ENCODE data around the gene ANTXR2. TPM values are rescaled to one million over a fixed set of nuclear protein-coding genes. Genes with fewer than 3 reads are reported as not detected.

The ANTXR2 gene
- total and polyA plus RNA-seq, 2 of the 8 experiments (the other 6 are each of a cell fraction or from before 2014, with no cell fraction given): 1.1 to 7.5 TPM

DNA sequence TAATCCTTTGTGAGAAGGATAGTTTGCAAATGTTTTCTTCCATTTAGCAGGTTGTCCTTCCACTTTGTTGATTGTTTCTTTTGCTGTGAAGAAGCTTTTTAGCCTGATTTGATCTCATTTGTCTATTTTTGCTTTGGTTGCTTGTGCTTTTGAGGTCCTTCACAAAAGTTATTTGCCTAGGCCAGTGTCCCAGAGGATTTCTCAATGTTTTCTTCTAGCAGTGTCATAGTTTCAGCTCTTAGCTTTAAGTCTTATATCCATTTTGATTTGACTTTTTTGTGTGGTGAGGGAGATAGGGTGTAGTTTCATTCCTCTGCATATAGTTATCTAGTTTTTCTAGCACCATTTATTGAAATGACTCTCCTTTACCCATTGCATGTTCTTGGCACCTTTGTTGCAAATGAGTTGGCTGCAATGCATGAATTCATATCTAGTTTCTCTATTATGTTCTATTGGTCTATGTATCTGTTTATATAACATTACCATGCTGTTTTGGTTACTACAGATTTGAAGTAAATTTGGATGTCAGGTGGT lies 41.8 kb upstream of the ANTXR2 start (continued):
- TF ChIP-seq, protein P1, sequence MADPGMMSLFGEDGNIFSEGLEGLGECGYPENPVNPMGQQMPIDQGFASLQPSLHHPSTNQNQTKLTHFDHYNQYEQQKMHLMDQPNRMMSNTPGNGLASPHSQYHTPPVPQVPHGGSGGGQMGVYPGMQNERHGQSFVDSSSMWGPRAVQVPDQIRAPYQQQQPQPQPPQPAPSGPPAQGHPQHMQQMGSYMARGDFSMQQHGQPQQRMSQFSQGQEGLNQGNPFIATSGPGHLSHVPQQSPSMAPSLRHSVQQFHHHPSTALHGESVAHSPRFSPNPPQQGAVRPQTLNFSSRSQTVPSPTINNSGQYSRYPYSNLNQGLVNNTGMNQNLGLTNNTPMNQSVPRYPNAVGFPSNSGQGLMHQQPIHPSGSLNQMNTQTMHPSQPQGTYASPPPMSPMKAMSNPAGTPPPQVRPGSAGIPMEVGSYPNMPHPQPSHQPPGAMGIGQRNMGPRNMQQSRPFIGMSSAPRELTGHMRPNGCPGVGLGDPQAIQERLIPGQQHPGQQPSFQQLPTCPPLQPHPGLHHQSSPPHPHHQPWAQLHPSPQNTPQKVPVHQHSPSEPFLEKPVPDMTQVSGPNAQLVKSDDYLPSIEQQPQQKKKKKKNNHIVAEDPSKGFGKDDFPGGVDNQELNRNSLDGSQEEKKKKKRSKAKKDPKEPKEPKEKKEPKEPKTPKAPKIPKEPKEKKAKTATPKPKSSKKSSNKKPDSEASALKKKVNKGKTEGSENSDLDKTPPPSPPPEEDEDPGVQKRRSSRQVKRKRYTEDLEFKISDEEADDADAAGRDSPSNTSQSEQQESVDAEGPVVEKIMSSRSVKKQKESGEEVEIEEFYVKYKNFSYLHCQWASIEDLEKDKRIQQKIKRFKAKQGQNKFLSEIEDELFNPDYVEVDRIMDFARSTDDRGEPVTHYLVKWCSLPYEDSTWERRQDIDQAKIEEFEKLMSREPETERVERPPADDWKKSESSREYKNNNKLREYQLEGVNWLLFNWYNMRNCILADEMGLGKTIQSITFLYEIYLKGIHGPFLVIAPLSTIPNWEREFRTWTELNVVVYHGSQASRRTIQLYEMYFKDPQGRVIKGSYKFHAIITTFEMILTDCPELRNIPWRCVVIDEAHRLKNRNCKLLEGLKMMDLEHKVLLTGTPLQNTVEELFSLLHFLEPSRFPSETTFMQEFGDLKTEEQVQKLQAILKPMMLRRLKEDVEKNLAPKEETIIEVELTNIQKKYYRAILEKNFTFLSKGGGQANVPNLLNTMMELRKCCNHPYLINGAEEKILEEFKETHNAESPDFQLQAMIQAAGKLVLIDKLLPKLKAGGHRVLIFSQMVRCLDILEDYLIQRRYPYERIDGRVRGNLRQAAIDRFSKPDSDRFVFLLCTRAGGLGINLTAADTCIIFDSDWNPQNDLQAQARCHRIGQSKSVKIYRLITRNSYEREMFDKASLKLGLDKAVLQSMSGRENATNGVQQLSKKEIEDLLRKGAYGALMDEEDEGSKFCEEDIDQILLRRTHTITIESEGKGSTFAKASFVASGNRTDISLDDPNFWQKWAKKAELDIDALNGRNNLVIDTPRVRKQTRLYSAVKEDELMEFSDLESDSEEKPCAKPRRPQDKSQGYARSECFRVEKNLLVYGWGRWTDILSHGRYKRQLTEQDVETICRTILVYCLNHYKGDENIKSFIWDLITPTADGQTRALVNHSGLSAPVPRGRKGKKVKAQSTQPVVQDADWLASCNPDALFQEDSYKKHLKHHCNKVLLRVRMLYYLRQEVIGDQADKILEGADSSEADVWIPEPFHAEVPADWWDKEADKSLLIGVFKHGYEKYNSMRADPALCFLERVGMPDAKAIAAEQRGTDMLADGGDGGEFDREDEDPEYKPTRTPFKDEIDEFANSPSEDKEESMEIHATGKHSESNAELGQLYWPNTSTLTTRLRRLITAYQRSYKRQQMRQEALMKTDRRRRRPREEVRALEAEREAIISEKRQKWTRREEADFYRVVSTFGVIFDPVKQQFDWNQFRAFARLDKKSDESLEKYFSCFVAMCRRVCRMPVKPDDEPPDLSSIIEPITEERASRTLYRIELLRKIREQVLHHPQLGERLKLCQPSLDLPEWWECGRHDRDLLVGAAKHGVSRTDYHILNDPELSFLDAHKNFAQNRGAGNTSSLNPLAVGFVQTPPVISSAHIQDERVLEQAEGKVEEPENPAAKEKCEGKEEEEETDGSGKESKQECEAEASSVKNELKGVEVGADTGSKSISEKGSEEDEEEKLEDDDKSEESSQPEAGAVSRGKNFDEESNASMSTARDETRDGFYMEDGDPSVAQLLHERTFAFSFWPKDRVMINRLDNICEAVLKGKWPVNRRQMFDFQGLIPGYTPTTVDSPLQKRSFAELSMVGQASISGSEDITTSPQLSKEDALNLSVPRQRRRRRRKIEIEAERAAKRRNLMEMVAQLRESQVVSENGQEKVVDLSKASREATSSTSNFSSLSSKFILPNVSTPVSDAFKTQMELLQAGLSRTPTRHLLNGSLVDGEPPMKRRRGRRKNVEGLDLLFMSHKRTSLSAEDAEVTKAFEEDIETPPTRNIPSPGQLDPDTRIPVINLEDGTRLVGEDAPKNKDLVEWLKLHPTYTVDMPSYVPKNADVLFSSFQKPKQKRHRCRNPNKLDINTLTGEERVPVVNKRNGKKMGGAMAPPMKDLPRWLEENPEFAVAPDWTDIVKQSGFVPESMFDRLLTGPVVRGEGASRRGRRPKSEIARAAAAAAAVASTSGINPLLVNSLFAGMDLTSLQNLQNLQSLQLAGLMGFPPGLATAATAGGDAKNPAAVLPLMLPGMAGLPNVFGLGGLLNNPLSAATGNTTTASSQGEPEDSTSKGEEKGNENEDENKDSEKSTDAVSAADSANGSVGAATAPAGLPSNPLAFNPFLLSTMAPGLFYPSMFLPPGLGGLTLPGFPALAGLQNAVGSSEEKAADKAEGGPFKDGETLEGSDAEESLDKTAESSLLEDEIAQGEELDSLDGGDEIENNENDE (IDR thresholded peaks at IDR 0.05; ENCODE audit: insufficient replicate concordance, low read length): no peak
- TF ChIP-seq RFX5 (IDR thresholded peaks at IDR 0.05; ENCODE audit: borderline replicate concordance, low read depth, low read length) (no peak), EGR1 (IDR thresholded peaks at IDR 0.05; ENCODE audit: borderline replicate concordance, low read depth, low read length) (no peak), KDM4A (IDR thresholded peaks at IDR 0.05; ENCODE audit: low read depth, low read length, severe bottlenecking) (no peak), CEBPB (IDR thresholded peaks at IDR 0.05; ENCODE audit: low read depth, low read length) (no peak), EZH2 (IDR thresholded peaks at IDR 0.05; ENCODE audit: low read depth, low read length, severe bottlenecking) (no peak), CHD1 (IDR thresholded peaks at IDR 0.05; ENCODE audit: low read depth, low read length) (no peak), BCL11A (IDR thresholded peaks at IDR 0.05; ENCODE audit: low read depth in 2 of 2, low read length in 2 of 2) (no peak), RNF2 (IDR thresholded peaks at IDR 0.05; ENCODE audit: borderline replicate concordance, low read depth, low read length, missing control alignments, poor library complexity, severe bottlenecking) (no peak)
- TF ChIP-seq, protein P2, sequence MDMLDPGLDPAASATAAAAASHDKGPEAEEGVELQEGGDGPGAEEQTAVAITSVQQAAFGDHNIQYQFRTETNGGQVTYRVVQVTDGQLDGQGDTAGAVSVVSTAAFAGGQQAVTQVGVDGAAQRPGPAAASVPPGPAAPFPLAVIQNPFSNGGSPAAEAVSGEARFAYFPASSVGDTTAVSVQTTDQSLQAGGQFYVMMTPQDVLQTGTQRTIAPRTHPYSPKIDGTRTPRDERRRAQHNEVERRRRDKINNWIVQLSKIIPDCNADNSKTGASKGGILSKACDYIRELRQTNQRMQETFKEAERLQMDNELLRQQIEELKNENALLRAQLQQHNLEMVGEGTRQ (IDR thresholded peaks at IDR 0.05; ENCODE audit: low read length): no peak

Measured in H1 (cell line).